ENCODE data around the gene DOCK2.
"Not testable (repeated sequence)": the region's sequence is repeated elsewhere in the genome, so short reads cannot be mapped to it uniquely, and the experiment has no call there.

DOCK2 gene

GRCh38 chr5:169637085-169637548 is at the start of gene DOCK2:
DOCK2 (plus strand) TSS chr5:169637275; CDS start chr5:169637327, 52 bp downstream.
- no peak for DNase-seq

GRCh38 chr5:169590602-169591001 is 46.5 kb upstream of the DOCK2 start:
- DNase-seq, result no peak

- no peak for DNase-seq
Measured at GRCh38 chr5:169591636-169592035, 45.4 kb upstream of the DOCK2 start.

GRCh38 chr5:169592937-169593650 is 44.0 kb upstream of the DOCK2 start:
- DNase-seq, result no peak

- no peak for DNase-seq
Measured at GRCh38 chr5:169595172-169595820, 41.8 kb upstream of the DOCK2 start.

- DNase-seq, result no peak
Measured at GRCh38 chr5:169599451-169599850, 37.6 kb upstream of the DOCK2 start.

- DNase-seq, result no peak
Measured at GRCh38 chr5:169602535-169602934, 34.5 kb upstream of the DOCK2 start.

GRCh38 chr5:169606279-169606678 is 30.8 kb upstream of the DOCK2 start:
- DNase-seq, result no peak

- no peak for DNase-seq
Measured at GRCh38 chr5:169607882-169608281, 29.2 kb upstream of the DOCK2 start.

GRCh38 chr5:169609716-169610115 is 27.4 kb upstream of the DOCK2 start:
- DNase-seq, result no peak

- no peak for DNase-seq
Measured at GRCh38 chr5:169610606-169611005, 26.5 kb upstream of the DOCK2 start.

- DNase-seq, result no peak
Measured at GRCh38 chr5:169615561-169615960, 21.5 kb upstream of the DOCK2 start.

- not testable (repeated sequence) for DNase-seq
Measured at GRCh38 chr5:169624307-169624706, 12.8 kb upstream of the DOCK2 start.

- DNase-seq, result no peak
Measured at GRCh38 chr5:169626779-169627178, 10.3 kb upstream of the DOCK2 start.

- DNase-seq, result no peak
Measured at GRCh38 chr5:169627551-169627950, 9.5 kb upstream of the DOCK2 start.

- DNase-seq, result no peak
Measured at GRCh38 chr5:169628892-169629291, 8.2 kb upstream of the DOCK2 start.

GRCh38 chr5:169629847-169630548 is 7.1 kb upstream of the DOCK2 start:
- DNase-seq, result no peak

GRCh38 chr5:169631360-169631759 is 5.7 kb upstream of the DOCK2 start:
- DNase-seq, result no peak

GRCh38 chr5:169632946-169633345 is 4.1 kb upstream of the DOCK2 start:
- no peak for DNase-seq

GRCh38 chr5:169634606-169635005 is 2.5 kb upstream of the DOCK2 start:
- no peak for DNase-seq

- no peak for DNase-seq
Measured at GRCh38 chr5:169635936-169636335, 1.1 kb upstream of the DOCK2 start.

GRCh38 chr5:169636477-169637084 is 494 bp upstream of the DOCK2 start:
- DNase-seq, result no peak

GRCh38 chr5:169637549-169638121 is 560 bp downstream of the DOCK2 start:
- no peak for DNase-seq

All from NCI-H2107 (cell line).